Large intestine (tissue), 3 donors: ENCODE measurements around the gene CGA. TPM values are rescaled to one million over a fixed set of nuclear protein-coding genes. Genes with fewer than 3 reads are reported as not detected.

ENCODE experiments used
- DNase-seq, 2 donors: peaks; one replicate each; pipeline versions ENCODE4 v3.0.0 to v3.0.0-alpha.2; 2013
- H3K27ac ChIP-seq: one replicate; pipeline ENCODE4 v1.5.1; 2013; ENCODE audit warnings: low read length
- H3K27me3 ChIP-seq: 2 replicates; pipeline ENCODE4 v1.6.1; 2013; ENCODE audit warnings: low read length; ENCODE audit not compliant: control insufficient read depth, insufficient read depth
- H3K36me3 ChIP-seq: 2 replicates; pipeline ENCODE4 v1.6.1; 2013; ENCODE audit warnings: low read length; ENCODE audit not compliant: control insufficient read depth, insufficient read depth
- H3K4me1 ChIP-seq: one replicate; pipeline ENCODE4 v1.6.1; 2013; ENCODE audit warnings: low read length; ENCODE audit not compliant: control insufficient read depth, insufficient read depth
- H3K4me3 ChIP-seq: one replicate; pipeline ENCODE4 v1.5.1; 2013; ENCODE audit warnings: low read length
- H3K9me3 ChIP-seq: one replicate; pipeline ENCODE4 v1.6.1; 2013; ENCODE audit warnings: mild to moderate bottlenecking, low read depth, low read length, moderate library complexity; ENCODE audit not compliant: control insufficient read depth
- WGBS: methylation state at CpG from one replicate; pipeline ENCODE4 v1.1.5; 2013; ENCODE audit warnings: low lambda C conversion rate; ENCODE audit not compliant: insufficient coverage; 5-methylcytosine and 5-hydroxymethylcytosine counted together
- polyA plus RNA-seq: library from polyadenylated mRNA; unstranded; fragments of 120-200 nt; gene quantifications from one replicate; pipeline ENCODE4 v1.2.1, GENCODE V29; 2013

The CGA gene
- polyA plus RNA-seq, 1 donor, result 0.04 TPM

- Histone ChIP-seq H3K36me3 (no peaks in the 10 kb centered on the region), H3K27me3 (no peaks in the 10 kb centered on the region), H3K9me3 (no peaks in the 10 kb centered on the region), H3K4me1 (no peaks in the 10 kb centered on the region), H3K4me3 (no peak overlapping the region), H3K27ac (no peak overlapping the region)
- WGBS, result no CpG with 5 or more reads among the region's 2 CpGs
- no peak for DNase-seq
Measured at GRCh38 chr6:87115402-87116135, 20.7 kb upstream of the CGA start.

GRCh38 chr6:87110636-87111035 is 15.7 kb upstream of the CGA start:
- Histone ChIP-seq H3K9me3 (no peaks in the 10 kb centered on the region), H3K27ac (no peak overlapping the region)
- WGBS, result no CpG with 5 or more reads among the region's 1 CpG

GRCh38 chr6:87105823-87106222 is 10.9 kb upstream of the CGA start:
- DNase-seq, result no peak
- Histone ChIP-seq H3K4me3 (no peak overlapping the region), H3K4me1 (no peaks in the 10 kb centered on the region)

More at GRCh38 chr6:87110636-87111035, 15.7 kb upstream of the CGA start:
- no peaks in the 10 kb centered on the region for H3K27me3 ChIP-seq
- no peak overlapping the region for H3K4me3 ChIP-seq
- no peak for DNase-seq
- no peaks in the 10 kb centered on the region for H3K36me3 ChIP-seq
- no peaks in the 10 kb centered on the region for H3K4me1 ChIP-seq

GRCh38 chr6:87104667-87105066 is 9.8 kb upstream of the CGA start:
- Histone ChIP-seq H3K4me1 (no peaks in the 10 kb centered on the region), H3K27me3 (no peaks in the 10 kb centered on the region), H3K27ac (no peak overlapping the region), H3K9me3 (no peaks in the 10 kb centered on the region), H3K36me3 (no peaks in the 10 kb centered on the region), H3K4me3 (no peak overlapping the region)
- no peak for DNase-seq
- WGBS, result 94% methylated on average over 3 of the region's 4 CpGs

More at GRCh38 chr6:87105823-87106222, 10.9 kb upstream of the CGA start:
- Histone ChIP-seq H3K9me3 (no peaks in the 10 kb centered on the region), H3K36me3 (no peaks in the 10 kb centered on the region), H3K27me3 (no peaks in the 10 kb centered on the region), H3K27ac (no peak overlapping the region)

GRCh38 chr6:87103977-87104601 is 9.2 kb upstream of the CGA start:
- Histone ChIP-seq H3K27me3 (no peaks in the 10 kb centered on the region), H3K27ac (no peak overlapping the region), H3K4me3 (no peak overlapping the region), H3K4me1 (no peaks in the 10 kb centered on the region), H3K36me3 (no peaks in the 10 kb centered on the region), H3K9me3 (no peaks in the 10 kb centered on the region)
- no peak for DNase-seq
- WGBS, result no CpG with 5 or more reads among the region's 4 CpGs

- no peaks in the 10 kb centered on the region for H3K9me3 ChIP-seq
- peak overlapping the region; percentile 25 for H3K27ac ChIP-seq
- no peak overlapping the region for H3K4me3 ChIP-seq
- H3K27me3 ChIP-seq, result no peaks in the 10 kb centered on the region
- no peaks in the 10 kb centered on the region for H3K36me3 ChIP-seq
- H3K4me1 ChIP-seq, result no peaks in the 10 kb centered on the region
- WGBS, result no CpG with 5 or more reads among the region's 1 CpG
- DNase-seq, result peak; percentile 19 to 76
Measured at GRCh38 chr6:87102151-87102621, 7.3 kb upstream of the CGA start.

GRCh38 chr6:87101067-87101466 is 6.2 kb upstream of the CGA start:
- Histone ChIP-seq H3K36me3 (no peaks in the 10 kb centered on the region), H3K4me3 (no peak overlapping the region), H3K27ac (no peak overlapping the region), H3K27me3 (no peaks in the 10 kb centered on the region), H3K9me3 (no peaks in the 10 kb centered on the region), H3K4me1 (no peaks in the 10 kb centered on the region)
- no peak for DNase-seq
- WGBS, result no CpG with 5 or more reads among the region's 2 CpGs

GRCh38 chr6:87100216-87100615 is 5.3 kb upstream of the CGA start:
- H3K36me3 ChIP-seq, result no peaks in the 10 kb centered on the region
- no peak for DNase-seq
- H3K27me3 ChIP-seq, result no peaks in the 10 kb centered on the region
- H3K9me3 ChIP-seq, result no peaks in the 10 kb centered on the region
- H3K27ac ChIP-seq, result no peak overlapping the region
- WGBS, result 100% methylated on average over 1 of the region's 3 CpGs
- H3K4me1 ChIP-seq, result no peaks in the 10 kb centered on the region
- H3K4me3 ChIP-seq, result no peak overlapping the region

- Histone ChIP-seq H3K27me3 (no peaks in the 10 kb centered on the region), H3K4me3 (no peak overlapping the region), H3K4me1 (no peaks in the 10 kb centered on the region), H3K27ac (no peak overlapping the region), H3K36me3 (no peaks in the 10 kb centered on the region), H3K9me3 (no peaks in the 10 kb centered on the region)
- DNase-seq, result peak in 1 of 2 donors; percentile 11
Measured at GRCh38 chr6:87099472-87099871, 4.6 kb upstream of the CGA start.

GRCh38 chr6:87094576-87094975 is 330 bp downstream of the CGA start:
- WGBS, result no CpG with 5 or more reads among the region's 1 CpG
- Histone ChIP-seq H3K4me1 (no peaks in the 10 kb centered on the region), H3K4me3 (no peak overlapping the region), H3K27me3 (no peaks in the 10 kb centered on the region), H3K36me3 (no peaks in the 10 kb centered on the region), H3K27ac (no peak overlapping the region), H3K9me3 (no peaks in the 10 kb centered on the region)
- no peak for DNase-seq

GRCh38 chr6:87093651-87094050 is 1.3 kb downstream of the CGA start:
- WGBS, result 100% methylated on average over 2 of the region's 2 CpGs
- no peaks in the 10 kb centered on the region for H3K9me3 ChIP-seq
- no peak overlapping the region for H3K4me3 ChIP-seq
- no peaks in the 10 kb centered on the region for H3K27me3 ChIP-seq
- H3K4me1 ChIP-seq, result no peaks in the 10 kb centered on the region
- no peak overlapping the region for H3K27ac ChIP-seq
- DNase-seq, result no peak
- H3K36me3 ChIP-seq, result no peaks in the 10 kb centered on the region
